ENCODE results near the gene PARP16.

Gene PARP16, protein sequence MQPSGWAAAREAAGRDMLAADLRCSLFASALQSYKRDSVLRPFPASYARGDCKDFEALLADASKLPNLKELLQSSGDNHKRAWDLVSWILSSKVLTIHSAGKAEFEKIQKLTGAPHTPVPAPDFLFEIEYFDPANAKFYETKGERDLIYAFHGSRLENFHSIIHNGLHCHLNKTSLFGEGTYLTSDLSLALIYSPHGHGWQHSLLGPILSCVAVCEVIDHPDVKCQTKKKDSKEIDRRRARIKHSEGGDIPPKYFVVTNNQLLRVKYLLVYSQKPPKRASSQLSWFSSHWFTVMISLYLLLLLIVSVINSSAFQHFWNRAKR

DNA sequence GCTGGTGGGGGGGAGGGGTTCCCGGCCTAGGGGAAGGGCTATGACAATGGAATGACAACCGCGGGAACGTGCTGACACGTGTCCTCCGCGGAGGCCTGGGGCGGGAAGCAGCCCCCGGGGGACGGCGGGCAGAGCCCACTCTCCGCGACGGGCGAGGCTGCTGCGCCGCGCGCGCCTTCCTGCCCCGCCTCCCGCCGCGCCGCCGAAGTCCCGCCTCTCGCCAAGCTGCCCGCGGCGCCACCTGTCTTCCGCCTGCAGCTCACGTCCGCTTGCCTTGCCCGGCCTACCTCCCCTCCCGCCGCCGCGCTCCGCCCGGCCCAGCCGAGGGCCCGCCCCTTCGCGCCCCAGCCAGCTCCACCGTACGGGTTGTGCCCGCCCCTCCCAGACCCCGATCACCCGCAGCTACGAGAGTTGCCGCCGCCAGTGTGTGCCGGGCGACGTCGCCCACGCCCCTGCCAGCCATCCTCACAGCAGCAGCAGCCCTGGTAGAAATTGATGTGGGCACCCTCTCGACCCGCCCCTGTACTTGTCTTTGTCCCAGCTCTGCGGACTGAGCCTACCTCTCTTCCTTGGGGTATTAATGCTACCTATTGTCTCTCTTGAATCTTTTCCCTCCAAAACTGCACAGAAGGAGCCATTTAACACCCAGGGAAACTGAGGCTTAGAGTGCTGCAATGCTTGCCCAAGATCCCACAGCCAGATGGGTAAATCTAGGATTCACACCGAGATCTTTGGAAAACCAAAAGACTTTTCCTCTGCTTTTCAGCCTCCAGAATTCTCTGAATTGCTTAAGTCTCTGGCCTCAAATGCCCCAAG is at the start of gene PARP16:
Gene PARP16 (minus strand): TSS at position 180 of the 816 bp plus-strand sequence. CDS start 457 bp downstream, outside the sequence.
- DNase-seq, result peak; percentile 97

DNA sequence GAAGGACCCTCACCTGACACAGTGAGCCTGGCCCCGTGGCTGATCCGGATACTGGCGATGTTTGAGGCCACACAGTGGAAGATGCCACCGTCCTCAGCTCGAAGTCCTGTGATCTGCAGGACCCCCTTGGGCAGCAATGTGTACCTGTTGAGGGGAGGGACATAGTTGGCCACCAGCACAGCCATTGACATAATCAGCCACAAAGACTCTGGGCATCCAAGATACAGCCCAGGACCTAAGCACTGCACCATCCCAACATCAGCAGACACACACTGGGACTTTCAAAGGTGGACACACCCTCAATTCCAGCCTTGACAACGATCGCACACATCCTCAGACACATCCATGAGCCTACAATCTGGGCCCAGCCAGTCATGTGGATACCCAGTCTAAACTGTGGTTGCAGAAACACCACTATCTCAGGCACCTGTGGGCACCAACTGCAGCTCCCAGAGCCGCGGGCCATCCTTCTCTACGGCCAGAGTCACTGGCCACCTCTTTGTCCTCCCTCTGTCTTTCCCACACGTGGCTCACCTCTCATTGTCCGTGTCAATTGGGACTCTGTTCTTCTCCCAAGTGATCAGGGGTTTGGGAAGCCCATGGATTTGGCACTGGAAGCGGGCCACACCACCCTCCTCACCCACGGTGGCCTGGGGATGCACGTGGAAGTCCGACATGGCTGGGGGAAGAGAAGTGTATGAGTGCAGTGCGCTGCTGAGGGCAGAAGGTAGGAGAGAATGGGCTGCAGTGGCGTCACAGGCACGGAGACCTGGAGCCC is 48.8 kb upstream of the PARP16 start:
- DNase-seq, result no peak

DNA sequence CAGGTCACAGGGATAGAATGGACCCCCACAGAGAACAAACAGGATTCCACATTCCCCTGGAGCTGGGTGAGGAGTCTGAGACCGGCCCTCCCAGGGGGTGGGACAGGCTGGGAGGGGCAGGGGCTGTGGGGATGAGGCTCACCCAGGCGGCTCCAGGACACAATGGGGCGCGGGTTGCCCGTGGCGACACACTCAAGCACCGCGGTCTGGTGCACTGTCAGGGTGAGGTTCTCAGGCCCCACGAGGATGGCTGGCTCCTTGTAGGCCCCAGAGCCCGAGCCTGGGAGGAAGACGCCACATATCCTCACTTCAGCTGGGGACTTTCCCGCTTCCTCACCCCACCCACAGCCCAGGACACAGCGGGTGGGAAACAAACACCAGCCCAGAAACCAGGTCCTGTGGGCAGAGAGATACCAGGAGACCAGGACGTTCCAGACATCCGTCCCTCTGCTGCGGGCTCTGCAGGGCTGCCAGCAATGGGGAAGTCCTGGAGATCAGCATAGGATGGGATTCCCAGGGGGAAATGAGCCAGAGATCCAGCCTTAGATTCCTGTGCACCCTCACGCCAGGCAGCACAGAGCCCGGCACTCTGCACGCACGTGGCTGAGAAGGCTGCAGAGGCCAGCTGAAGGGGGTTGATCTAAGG is 48.0 kb upstream of the PARP16 start:
- no peak for DNase-seq

DNA sequence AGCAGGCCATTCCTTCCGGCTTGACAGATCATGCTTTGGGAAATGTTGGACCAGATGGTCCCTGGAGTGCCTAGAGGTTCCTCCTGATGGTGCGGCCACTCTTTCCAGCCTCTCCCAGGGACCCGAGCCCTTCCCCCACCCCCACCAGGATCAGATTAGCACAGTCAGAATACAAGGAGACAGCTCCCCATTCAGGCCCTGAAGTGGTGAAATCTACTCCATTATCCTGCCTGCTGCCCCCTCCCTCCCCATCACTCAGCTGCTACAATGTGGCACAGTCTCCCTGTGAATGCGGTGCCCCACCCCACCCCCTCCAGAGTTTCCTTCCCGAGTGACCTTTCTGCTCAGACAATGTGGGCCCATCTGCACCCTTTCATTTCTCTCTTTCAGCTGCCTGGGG is 47.2 kb upstream of the PARP16 start:
- no peak for DNase-seq

DNA sequence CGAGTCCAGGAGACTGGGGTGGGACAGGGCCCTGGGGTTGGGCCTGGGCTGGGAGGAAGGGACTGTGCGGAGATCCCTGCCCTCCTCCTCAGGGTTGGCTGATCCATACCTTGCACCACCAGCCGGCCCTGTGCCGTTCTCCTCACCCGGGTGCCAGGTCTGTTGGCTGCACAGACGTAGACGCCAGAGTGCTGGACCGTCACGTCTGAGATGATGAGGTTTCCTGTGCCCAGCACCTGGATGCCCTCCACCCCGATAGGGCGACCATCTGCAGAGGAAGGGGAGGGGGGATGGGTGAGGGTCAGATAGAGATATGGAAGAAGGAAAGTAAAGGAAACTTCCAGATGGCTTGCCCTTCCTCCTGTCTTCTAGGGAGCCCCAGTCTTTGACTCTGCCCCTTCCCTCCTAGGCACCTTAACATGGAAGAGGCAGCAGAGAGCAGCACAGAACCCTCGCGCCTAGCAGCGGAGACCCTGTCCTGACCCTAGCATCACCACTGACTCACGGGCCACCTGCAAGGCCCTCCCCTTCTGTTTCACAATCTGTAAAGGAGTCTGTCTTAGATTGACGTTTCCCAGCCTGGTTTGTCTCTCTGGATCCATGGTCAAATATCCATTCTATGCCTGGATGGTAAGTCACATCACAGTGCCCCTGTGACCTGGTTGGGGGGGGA is 46.6 kb upstream of the PARP16 start:
- no peak for DNase-seq

DNA sequence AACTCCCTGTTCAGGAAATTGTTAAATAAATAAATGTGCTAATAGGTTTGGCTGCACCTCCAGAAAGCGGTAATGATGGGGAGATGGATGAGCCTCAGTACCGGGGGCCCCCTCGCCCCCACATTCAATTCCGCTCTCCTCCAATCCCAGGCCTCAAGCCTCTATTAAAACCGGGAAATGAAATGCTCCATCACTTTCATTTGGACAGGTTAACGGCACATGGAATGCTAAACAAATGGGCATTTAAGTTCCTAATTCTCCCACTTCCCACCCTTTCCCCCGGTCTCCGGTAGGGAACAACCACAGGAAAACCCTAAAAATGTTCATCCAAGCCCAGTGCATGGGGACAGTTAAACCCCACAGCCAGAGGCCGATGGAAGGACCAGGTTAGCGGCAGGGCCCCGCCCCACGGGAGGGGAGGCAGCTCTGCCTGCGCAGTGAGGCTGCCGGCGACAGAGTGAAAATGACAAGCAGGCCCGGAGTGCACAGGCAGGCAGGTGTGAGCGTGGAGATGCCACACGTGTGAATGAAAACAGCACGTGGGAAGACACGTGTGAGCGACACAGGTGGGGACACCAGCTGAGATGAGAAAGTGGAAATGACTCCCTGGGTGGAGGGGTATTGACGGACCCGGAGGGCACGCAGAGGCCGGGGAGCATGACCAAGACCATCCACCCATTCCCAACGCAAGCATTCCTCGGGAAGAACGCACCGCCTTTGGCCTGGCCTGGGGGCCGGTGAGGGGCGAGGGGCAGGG is 45.9 kb upstream of the PARP16 start:
- DNase-seq, result no peak

DNA sequence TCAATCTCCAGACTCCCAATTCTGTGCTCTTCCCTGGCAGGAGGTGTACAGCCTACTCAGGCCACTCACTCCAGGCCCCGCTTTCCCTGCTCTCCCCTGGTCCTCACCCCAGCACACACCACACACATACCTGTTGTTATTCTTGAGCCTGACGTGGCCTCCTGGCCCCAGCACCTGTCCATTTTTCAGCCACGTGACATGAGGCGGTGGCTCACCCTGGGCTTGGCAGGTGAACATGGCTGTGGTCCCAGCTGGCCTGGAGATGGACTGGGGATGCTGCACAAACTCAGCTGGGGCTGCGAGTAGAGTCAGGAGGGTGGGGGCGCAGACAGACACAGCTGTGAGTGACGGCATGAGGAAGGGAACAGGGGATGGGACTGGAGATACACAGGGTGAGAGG is 45.1 kb upstream of the PARP16 start:
- DNase-seq, result no peak

DNA sequence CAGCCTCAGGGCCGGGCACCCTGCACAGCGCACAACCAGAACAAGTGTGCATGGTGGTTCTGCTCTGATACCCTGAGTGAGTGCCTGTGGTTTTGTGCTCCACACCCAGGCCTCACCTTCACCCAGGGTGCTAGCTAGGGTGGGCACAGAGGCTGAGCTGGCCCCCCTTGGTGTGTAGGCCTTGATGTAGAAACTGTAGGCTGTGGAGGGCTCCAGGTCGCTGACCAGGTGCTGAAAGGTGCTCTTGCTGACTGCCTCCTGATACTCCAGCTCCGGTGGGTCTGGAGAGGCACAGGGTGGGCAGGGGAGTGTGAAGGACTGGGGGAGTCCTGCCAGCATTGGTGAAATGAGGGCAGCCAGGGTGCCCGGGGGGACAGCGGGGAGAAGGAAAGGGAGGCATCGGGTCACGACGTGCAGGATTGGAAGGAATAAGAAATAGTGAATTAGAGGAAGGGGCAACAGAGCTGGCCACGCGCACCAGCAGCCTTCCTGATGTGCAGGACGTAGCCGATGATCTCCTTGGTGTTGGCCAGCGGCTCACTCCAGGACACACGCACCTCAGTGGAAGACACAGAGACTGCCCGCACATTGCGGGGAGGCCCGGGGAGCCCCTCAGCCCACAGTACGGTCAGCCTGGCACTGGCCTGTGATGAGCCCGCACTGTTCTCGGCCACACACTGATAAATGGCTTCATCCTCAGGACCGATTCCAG is 44.4 kb upstream of the PARP16 start:
- no peak for DNase-seq

DNA sequence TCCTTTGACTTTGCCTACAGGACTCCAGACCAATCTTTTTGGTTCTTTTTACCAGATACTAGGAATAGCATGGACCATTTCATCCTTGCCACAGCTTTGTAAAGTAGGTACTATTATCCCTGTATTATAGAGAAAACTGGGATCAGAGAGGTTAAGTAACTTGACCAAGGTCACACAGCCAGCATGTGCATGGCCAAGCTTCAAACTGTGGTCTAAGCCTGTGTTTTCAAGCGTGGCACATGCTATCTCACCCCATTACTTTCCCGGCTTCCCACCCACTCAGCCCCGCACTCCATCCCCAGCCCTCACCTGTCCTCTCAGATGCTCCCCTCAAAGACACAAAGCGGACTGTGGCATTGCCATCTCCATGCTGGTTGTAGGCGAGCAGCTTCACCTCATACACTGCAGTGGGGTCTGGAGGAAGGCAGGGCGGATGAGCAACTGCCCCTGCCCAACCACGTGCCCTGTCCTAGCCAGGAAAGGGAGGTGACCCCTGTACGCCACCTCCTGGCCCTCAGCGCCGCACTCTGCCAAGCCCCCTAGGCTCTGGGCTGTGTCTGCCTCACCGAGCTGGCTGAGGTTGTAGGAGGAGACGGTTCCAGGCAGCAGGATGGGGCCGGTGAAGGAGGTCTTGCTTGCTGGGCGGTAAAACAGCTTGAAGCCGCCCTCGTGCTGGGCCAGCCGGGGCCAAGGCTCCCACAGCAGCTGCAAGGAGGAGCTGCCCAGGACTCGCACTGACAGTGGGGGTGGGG is 43.5 kb upstream of the PARP16 start:
- no peak for DNase-seq

DNA sequence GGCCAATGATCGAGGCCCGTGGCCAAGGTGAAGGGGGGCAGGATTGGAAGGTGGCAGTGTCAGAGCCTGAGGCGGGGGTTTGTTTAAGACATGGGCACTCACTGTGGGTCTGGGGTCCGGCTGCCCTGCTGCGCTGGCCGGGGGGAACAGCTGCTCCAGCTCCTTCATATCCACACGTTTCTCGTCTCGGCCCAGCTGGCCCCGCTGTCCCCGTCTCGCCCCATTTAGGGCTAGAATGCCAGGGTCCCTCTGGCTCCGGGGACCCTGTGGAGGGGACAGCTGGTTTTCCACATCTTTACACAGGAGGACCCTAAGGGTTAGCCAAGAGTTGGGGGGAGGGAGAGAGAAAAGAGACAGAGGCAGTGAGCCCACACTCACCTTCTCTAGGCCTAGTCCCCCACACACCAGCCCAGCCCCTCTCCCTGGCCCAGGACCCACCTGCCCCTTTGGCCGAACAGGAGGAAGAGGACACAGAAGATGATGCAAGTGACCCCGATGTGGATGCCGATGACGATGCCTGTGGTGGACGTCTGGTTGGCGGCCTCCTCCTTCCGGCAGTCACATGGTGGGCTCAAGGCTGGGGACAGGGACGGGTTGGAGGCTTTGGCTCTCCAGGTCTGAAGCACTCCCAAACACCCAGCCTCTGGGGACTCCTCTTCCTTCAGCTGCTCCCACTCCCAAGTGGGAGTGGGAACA is 42.8 kb upstream of the PARP16 start:
- no peak for DNase-seq

DNA sequence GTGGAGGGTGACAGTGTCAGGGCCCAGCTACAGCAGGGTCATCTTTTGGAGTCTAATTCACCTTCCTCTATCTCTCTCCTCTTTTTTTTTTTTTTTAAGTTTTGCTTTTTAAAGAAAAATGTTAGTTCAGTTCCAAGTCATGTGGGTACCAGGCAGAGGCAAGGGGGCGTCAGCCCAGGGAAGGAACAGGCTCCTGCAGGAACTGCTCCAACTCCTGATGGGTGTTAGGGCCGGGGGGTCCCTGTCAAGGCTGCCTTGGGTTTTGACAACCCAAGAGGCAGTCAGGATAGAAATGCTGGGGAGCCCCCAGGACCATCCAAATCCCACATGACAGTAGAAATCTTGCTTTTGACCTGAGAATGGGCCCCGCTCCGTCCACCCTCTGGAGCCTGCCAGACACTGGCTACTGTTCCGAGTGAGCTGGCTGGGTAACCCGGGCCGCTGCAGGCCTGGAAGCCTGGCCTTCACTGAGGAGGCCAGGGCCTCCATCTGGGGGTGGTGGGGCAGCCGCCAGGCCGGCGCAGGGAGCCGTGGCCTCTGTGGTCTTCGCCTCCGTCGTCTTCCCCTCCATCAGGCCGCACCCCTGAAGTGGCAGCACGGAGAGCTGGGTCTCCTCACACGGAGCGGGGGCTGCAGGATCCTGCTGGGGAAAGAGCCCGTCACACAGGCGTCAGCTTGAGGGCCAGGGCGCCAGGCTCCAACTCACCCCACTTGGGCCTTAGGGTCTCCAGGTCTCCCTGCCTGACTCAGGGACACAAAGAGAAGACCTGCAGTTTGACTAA is 42.0 kb upstream of the PARP16 start:
- DNase-seq, result no peak

DNA sequence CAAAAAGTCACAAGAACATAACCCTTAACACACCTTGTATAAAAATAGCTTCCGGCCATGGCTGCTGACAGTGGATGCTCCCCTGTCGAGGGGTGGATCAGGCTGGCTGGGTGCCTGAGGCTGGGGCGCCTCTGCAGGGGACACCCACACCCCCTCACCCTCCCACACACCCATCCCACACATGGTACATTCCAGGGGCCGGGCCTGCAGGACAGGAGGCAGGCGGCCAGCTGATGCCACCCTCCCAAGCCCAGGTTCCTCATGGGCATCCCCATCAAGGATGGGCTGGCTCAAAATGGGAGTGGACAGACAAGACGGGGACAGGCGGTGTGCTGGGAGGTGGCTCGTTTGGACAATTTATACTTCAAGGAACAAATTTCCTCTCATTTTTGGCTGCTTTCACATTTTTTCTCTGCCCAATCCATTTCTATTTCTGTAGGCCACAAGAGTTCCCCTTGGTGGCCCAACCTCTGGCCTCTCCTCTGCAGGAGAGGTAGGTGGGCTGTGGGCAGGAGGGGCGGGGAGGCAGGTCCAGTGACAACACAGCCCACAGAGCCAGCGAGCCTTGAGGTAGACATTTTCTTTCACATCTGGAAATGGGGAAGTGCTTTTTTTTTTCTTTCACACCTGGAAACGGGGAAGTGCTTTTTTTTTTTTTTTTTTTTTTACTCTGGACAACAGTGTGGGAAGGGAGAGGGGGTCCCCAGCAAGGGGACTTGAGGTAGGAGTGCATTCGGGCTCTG is 41.1 kb upstream of the PARP16 start:
- no peak for DNase-seq

DNA sequence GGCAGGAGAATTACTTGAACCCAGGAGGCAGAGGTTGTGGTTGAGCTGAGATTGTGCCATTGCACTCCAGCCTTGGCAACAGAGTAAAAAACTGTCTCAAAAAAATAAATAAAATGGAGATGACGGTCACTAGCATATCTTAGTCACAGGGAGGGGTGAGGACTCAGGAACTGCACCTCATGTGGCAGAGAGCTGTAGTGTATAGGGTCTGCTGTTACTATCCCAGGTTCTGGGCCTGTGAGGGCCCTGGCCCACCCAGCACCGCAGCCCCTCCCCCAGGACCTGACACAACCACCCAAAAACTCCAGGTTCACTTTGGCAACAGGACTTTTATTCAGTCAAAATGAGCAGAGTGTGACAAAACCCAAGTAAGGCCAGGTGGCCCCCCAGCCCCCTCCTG is 40.1 kb upstream of the PARP16 start:
- DNase-seq, result no peak

DNA sequence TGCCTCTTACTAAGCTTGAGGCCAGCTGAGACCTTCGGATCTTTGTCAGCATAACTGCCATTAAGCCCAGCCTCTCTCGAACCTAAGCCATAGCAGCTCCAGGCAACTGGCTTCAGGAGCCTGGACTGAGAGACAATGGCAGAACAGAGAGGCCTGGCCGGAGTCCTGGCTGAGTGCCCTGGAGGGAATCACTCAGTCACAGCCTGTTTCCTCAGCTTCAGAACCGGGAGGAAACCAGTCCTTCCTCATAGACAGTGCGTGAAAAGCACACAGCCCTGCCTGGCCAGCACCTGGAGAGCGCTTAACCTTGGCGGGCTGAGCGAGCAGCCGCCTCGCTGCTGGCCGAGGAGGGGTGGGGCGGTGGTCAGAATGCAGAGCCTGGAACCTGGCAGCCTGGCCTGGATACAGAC is 39.4 kb upstream of the PARP16 start:
- no peak for DNase-seq

DNA sequence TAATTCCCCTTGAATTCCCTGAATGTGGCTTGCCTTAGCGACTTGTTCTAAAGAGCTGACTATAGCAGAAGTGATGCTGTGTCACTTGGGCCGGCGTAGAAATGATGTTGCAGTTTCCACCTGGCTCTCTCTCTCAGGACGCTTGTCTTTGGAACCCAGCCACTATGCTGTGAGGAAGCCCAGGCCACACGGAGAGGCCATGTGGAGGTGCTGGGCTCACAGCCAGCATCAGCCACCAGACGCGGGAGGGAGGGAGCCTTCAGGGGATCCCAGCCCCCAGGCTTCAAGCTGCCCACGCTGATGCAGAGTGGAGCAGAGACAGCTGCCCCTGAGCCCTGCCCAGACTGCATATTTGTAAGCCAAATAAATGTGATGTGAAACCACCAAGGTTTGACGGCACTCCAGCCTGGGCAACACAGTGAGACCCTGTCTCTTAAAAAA is 36.4 kb upstream of the PARP16 start:
- DNase-seq, result peak; percentile 96

DNA sequence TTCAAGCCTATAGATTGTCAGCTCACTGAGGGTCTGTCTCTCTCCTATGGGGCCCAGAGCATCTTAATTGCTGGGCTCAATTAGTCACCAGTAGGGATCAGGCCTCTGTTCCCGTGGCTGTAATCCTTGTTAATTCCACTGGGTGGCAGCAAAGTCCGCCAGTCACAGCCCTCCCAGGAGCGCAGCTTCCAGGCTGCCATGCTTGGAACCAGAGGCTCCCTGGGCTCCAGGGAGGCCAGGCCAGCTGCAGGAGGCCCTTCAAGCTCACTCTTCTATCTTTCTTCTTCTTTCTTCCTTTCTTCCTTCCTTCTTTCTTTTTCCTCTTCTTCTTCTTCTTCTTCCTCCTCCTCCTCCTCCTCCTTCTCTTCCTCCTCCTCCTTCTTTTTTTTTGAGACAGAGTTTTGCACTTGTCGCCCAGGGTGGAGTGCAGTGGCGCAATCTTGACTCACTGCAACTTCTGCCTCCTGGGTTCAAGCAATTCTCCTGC is 32.2 kb upstream of the PARP16 start:
- DNase-seq, result peak; percentile 82

DNA sequence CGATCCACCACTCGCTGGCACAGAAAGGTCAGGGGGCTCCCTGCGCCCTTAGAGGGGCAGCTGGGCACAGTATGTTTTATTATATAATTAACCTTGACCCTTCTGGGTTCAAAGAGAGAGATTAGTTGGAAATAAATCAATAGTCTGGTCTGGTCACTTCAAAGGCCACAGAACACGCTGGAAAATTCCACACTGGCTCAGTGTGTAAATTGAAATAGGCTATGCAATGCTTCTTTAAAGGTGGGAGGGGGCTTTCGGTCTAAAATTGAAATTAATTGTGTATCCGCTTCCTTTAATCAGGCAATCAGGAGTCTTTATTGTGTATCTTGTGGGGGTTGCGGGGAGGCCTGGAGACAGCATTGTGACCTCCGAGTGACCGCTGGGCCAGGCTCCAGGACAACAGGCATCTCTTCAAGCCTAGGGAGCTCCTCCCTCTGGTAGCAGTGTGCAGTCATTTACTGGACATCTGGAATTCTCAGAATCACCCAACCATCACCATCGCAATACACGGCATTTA is 25.8 kb upstream of the PARP16 start:
- no peak for DNase-seq

DNA sequence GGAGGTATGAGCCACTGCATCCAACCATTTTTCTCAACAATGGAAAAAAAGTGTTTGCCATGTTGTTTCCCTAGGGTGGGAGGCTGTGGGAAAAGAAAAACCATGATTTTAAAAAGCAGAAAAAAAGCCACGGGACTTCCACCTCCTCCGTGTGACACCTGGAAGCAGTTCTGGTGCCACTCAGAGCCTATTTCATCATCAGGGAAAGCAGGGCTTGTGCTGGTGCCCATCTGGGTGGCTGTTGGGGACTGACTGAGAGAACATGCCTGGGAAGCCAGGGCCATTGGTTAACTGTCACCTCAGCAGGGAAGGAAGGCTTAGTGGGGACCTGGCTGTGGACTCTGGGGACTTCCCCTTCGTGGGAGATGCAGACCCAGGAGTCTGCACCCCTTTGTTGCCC is 25.1 kb upstream of the PARP16 start:
- DNase-seq, result no peak
